PFSK-1 (cell line): ENCODE measurements around the gene DENND2A.
A peak's percentile ranks its signal among the peaks of the same experiment; 100 is the strongest.

ENCODE experiments used
- FOXP2 ChIP-seq: optimal IDR thresholded peaks from 2 replicates; pipeline ENCODE3; 2011; ENCODE audit warnings: borderline replicate concordance, control low read depth, inconsistent platforms; ENCODE audit not compliant: insufficient read depth; ENCODE audit errors: extremely low read length, extremely low read depth
- POLR2AphosphoS5 ChIP-seq: IDR thresholded peaks from 2 replicates; pipeline ENCODE4 v1.6.1; 2012; ENCODE audit warnings: low read depth, mild to moderate bottlenecking, control low read depth, low read length, moderate library complexity
- SIN3A ChIP-seq: IDR thresholded peaks from 2 replicates; pipeline ENCODE4 v1.6.1; 2012; ENCODE audit warnings: mild to moderate bottlenecking, low read length, moderate library complexity, borderline replicate concordance; ENCODE audit not compliant: insufficient read depth
- TAF1 ChIP-seq: IDR thresholded peaks from 2 replicates; pipeline ENCODE4 v1.6.1; 2012; ENCODE audit warnings: low read length, control low read depth, borderline replicate concordance; ENCODE audit not compliant: insufficient read depth
- TF ChIP-seq, protein P1 (sequence below), 2 experiments: IDR thresholded peaks; 2 replicates each; pipeline versions ENCODE4 v1.6.1 to v1.8.0; 2011 to 2012; ENCODE audit warnings: low read depth in 2 of 2, low read length in 2 of 2, control low read depth in 1 of 2, inconsistent platforms in 1 of 2, mild to moderate bottlenecking in 1 of 2, moderate library complexity in 1 of 2; ENCODE audit not compliant: insufficient read depth in 1 of 2

The DENND2A gene

DNA sequence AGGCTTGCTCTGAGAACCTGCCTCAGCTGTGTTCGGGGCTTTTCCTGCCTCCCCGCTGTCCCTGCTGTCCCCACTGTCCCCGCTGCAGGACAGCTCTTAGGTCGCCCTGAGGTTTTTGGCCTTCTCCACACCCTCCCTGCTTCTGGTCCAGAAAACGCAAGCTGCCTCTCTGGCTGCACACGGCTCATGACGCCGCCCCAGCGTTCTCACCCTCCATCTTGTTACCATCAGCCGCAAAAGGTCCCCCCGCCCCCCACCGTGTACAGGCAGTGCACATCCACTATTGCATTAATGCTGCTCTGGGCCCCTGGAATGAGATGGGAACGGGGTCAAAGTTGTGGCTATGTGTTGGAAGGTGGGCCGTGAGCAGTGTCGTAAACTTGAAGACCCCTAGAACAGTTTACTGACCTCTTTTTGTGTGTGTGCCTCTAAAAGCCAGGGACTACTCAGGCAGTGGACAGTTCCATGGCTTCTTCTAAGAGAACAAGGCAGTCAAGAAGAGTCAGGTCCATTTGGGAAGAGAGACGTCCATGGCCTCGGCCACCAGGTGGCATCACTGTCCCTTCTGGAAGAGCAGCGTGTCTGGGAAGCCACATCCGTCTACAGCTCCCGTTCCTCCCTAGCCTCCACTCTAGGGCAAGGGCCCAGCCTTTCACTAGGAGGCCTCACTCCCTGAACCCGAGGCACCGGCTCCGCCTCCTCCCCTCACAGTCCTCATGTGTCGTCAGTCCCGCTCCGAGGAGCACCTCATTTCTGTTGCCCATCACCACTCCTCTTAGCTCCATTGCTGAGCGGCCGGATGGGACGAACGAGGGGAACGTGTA lies 122.9 kb downstream of the DENND2A start:
- TF ChIP-seq, protein P1, sequence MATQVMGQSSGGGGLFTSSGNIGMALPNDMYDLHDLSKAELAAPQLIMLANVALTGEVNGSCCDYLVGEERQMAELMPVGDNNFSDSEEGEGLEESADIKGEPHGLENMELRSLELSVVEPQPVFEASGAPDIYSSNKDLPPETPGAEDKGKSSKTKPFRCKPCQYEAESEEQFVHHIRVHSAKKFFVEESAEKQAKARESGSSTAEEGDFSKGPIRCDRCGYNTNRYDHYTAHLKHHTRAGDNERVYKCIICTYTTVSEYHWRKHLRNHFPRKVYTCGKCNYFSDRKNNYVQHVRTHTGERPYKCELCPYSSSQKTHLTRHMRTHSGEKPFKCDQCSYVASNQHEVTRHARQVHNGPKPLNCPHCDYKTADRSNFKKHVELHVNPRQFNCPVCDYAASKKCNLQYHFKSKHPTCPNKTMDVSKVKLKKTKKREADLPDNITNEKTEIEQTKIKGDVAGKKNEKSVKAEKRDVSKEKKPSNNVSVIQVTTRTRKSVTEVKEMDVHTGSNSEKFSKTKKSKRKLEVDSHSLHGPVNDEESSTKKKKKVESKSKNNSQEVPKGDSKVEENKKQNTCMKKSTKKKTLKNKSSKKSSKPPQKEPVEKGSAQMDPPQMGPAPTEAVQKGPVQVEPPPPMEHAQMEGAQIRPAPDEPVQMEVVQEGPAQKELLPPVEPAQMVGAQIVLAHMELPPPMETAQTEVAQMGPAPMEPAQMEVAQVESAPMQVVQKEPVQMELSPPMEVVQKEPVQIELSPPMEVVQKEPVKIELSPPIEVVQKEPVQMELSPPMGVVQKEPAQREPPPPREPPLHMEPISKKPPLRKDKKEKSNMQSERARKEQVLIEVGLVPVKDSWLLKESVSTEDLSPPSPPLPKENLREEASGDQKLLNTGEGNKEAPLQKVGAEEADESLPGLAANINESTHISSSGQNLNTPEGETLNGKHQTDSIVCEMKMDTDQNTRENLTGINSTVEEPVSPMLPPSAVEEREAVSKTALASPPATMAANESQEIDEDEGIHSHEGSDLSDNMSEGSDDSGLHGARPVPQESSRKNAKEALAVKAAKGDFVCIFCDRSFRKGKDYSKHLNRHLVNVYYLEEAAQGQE (IDR thresholded peaks at IDR 0.05; ENCODE audit: insufficient read depth in 1 of 2, low read depth in 2 of 2, low read length in 2 of 2): peak in 1 of 2 experiments; percentile 76; a peak in 3 of 4 replicates
- peak; percentile 38 for TF ChIP-seq FOXP2
- no peak for TF ChIP-seq POLR2AphosphoS5

DNA sequence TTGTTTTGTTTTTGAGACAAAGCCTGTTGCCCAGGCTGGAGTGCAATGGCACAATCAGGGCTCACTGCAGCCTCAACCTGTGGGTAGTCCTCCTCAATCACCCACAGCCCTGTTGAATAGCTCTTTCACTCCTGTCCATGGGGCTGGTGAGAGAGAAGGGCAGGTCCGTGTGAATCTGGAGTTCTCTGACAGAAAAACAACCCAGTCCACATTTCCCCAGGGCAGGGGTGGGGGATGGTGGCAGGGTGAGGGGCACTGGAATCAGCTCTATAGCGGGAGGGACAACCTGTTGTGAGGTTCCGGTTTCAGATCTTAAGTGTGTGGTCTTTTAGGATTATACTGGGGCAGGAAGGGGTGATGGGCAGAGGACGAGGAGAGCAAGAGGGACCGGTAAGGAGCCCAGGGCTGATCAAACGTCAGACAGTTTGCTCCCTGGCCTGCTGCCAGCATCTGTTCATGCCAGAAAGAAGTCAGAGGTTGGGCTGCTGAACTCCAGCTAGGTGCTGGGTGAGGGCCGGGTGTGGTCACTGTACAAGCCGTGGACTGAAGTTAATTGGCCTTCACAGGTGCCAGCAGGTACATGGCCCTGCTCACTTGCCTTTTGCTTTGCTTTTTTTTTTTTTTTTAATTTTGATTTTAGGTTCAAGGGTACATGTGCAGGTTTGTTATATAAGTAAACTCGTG lies 128.2 kb downstream of the DENND2A start:
- TF ChIP-seq TAF1 (no peak), POLR2AphosphoS5 (no peak), SIN3A (no peak), FOXP2 (no peak)
- TF ChIP-seq, protein P1 (IDR thresholded peaks at IDR 0.05; ENCODE audit: insufficient read depth in 1 of 2, low read depth in 2 of 2, low read length in 2 of 2): no peak

DNA sequence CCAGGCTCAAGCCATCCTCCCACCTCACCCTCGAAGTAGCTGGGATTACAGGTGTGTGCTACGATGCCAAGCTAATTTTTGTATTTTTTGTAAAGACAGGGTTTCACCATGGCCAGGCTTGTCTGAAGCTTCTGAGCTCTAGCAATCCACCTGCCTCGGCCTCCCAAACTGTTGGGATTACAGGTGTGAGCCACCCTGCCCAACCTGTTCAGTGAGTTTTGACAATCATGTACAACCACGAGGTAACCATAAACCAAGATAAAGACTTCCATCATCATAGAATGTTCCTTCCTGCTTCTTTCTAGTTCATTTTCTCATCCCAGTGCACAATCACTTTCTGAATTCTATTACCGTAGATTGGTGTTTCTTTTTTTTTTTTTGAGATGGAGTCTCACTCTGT lies 130.8 kb downstream of the DENND2A start:
- TF ChIP-seq, protein P1 (IDR thresholded peaks at IDR 0.05; ENCODE audit: insufficient read depth in 1 of 2, low read depth in 2 of 2, low read length in 2 of 2): no peak
- no peak for TF ChIP-seq POLR2AphosphoS5
- no peak for TF ChIP-seq TAF1
- no peak for TF ChIP-seq FOXP2
- no peak for TF ChIP-seq SIN3A

DNA sequence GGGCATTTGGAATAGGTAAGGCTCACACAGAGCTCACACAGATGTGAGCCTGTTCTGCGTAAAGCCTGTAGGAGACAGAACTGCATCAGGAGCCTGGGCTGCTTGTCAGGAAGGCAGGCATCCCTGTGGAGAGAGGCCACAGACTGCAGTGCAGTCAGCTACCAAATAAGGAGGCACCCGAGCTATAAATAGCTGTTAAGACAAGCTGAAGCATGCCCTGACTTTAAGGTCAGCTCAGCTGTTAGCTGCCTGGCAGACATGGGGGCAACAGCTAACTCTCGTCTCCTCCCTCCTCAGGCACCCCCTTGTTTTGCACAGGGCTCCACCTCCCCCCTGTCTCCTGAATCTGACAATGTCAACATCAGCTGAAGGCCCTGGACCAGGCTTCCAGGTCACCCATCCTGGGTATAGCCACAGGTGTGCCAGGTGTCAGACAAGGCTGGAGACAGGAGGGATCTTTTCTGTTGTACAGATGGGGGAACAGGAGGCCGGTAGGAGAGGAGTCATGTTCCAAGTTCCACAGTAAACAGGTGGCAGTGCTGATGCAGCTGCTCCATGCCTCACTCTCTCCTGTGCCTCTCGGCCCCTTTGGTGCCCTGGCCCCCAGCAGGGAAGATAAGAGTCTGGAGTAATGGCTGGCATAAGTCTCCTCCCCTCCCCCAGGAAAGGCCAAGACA lies 133.7 kb downstream of the DENND2A start:
- TF ChIP-seq POLR2AphosphoS5: no peak
- TF ChIP-seq TAF1: no peak
- TF ChIP-seq, protein P1 (IDR thresholded peaks at IDR 0.05; ENCODE audit: insufficient read depth in 1 of 2, low read depth in 2 of 2, low read length in 2 of 2): no peak
- no peak for TF ChIP-seq FOXP2
- no peak for TF ChIP-seq SIN3A
